Neural crest cell (in vitro differentiated cells): ENCODE results near the gene MRI1. TPM values are rescaled to one million over a fixed set of nuclear protein-coding genes. Genes with fewer than 3 reads are reported as not detected.

Experiments
- DNase-seq: peaks from one replicate; pipeline ENCODE4 v3.0.0; 2021; ENCODE audit warnings: low read depth, mixed read lengths, low spot score
- H3K27ac Mint-ChIP-seq: one replicate; pipeline ENCODE4 v1.8.0; 2021; ENCODE audit warnings: mild to moderate bottlenecking, mixed read lengths; ENCODE audit not compliant: unreplicated experiment
- H3K27me3 Mint-ChIP-seq: 2 replicates; pipeline ENCODE4 v1.8.0; 2021; ENCODE audit warnings: low read depth, mild to moderate bottlenecking, mixed read lengths
- H3K36me3 Mint-ChIP-seq: 2 replicates; pipeline ENCODE4 v1.8.0; 2021; ENCODE audit warnings: low read depth, mild to moderate bottlenecking, mixed read lengths
- H3K4me1 Mint-ChIP-seq: 2 replicates; pipeline ENCODE4 v1.8.0; 2021; ENCODE audit warnings: mixed read lengths
- H3K4me3 Mint-ChIP-seq: one replicate; pipeline ENCODE4 v1.8.0; 2021; ENCODE audit warnings: mild to moderate bottlenecking, mixed read lengths
- H3K9me3 Mint-ChIP-seq: 2 replicates; pipeline ENCODE4 v1.8.0; 2021; ENCODE audit warnings: mixed read lengths
- CTCF ChIP-seq: fragments of 200-600 bp; sonication (generic); conservative IDR thresholded peaks from 2 replicates; pipeline ENCODE4 v1.5.0; 2021; ENCODE audit warnings: antibody characterized with exemption, mild to moderate bottlenecking
- total RNA-seq: library from RNA; stranded (reverse); gene quantifications from 2 replicates; pipeline ENCODE4 v1.2.1, GENCODE V29; 2021

MRI1 gene
- total RNA-seq, 1 donor from 2014 or later, result 24.0 TPM

DNA sequence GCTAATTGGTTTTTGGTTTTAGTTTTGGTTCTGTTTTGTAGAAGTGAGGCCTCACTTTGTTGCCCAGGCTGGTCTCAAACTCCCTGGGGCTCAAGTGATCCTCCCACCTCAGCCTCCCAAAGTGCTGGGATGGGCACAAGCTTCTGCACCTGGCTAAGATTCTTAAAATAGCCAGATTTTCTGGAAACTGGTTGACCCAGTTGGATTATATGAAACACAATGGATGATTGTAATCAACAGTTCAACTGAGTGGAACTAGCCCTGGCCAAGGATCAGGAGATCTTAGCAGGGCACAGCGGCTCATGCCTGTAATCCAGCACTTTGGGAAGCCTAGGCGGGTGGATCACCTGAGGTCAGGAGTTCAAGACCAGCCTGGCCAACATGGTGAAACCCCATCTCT lies 29.6 kb upstream of the MRI1 start:
- H3K9me3 Mint-ChIP-seq, result no peaks in the 10 kb centered on the region
- no peaks in the 10 kb centered on the region for H3K36me3 Mint-ChIP-seq
- H3K27me3 Mint-ChIP-seq, result no peaks in the 10 kb centered on the region
- no peak overlapping the region for H3K27ac Mint-ChIP-seq
- peaks cover 11% of the 10 kb centered on the region for H3K4me1 Mint-ChIP-seq
- TF ChIP-seq CTCF, result no peak
- no peak for DNase-seq
- H3K4me3 Mint-ChIP-seq, result no peak overlapping the region

DNA sequence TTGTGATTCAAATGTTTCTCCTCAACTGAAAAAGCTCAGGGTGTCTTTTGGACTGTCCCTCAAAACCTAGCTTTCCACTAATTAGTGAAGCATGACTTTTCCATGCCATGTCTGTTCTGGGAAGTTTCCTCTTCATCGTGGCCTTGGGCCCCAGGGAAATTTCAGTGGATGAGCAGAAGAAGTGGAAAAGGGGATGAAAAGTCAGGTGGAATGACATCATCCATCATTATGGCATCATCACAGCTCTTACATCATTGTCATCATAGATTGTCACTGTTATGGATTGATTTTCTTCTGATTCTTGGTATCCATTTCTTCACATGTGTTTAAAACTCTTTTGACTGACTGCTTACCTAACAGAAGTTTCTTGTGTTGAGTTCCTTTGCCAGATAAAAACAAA lies 26.2 kb upstream of the MRI1 start:
- no peak for TF ChIP-seq CTCF
- Mint-ChIP-seq H3K4me3 (no peak overlapping the region), H3K4me1 (no peaks in the 10 kb centered on the region), H3K27ac (no peak overlapping the region), H3K9me3 (no peaks in the 10 kb centered on the region), H3K27me3 (no peaks in the 10 kb centered on the region), H3K36me3 (peaks cover 4% of the 10 kb centered on the region)
- DNase-seq, result no peak

GRCh38 chr19:13741893-13742292 lies 22.4 kb upstream of the MRI1 start:
- Mint-ChIP-seq H3K9me3 (peaks cover 1% of the 10 kb centered on the region), H3K4me1 (no peaks in the 10 kb centered on the region), H3K27me3 (no peaks in the 10 kb centered on the region), H3K27ac (peak overlapping the region; percentile 37), H3K36me3 (peaks cover 4% of the 10 kb centered on the region), H3K4me3 (no peak overlapping the region)
- TF ChIP-seq CTCF, result no peak
- no peak for DNase-seq

- TF ChIP-seq CTCF, result no peak
- Mint-ChIP-seq H3K9me3 (peaks cover 3% of the 10 kb centered on the region), H3K36me3 (peaks cover 4% of the 10 kb centered on the region), H3K27me3 (no peaks in the 10 kb centered on the region), H3K4me1 (no peaks in the 10 kb centered on the region), H3K27ac (no peak overlapping the region), H3K4me3 (no peak overlapping the region)
- DNase-seq, result no peak
Measured at GRCh38 chr19:13742756-13743155, 21.6 kb upstream of the MRI1 start.

DNA sequence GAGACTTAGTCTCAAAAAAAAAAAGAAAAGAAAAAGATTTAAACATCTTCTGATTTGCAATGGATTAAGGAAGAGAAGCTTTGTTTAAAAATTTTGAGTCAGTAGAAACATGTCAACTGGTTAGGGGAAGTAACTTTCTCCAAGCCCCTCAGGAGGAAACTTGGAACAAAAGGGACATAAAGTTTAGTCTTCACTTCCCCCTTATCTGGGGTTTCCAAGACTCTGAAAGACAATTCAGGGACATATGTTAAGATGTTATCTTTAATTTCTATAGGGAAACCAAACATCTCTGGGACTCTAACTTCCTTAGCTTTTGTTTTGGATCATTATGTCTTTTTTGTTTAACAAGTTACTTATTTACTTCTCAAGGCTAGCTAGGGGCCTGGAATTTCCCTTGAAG lies 20.1 kb upstream of the MRI1 start:
- Mint-ChIP-seq H3K4me3 (no peak overlapping the region), H3K36me3 (peaks cover 4% of the 10 kb centered on the region), H3K27ac (no peak overlapping the region), H3K9me3 (peaks cover 3% of the 10 kb centered on the region), H3K4me1 (peaks cover 11% of the 10 kb centered on the region), H3K27me3 (no peaks in the 10 kb centered on the region)
- no peak for TF ChIP-seq CTCF
- DNase-seq, result no peak

GRCh38 chr19:13747098-13747453 lies 17.2 kb upstream of the MRI1 start:
- Mint-ChIP-seq H3K27me3 (no peaks in the 10 kb centered on the region), H3K4me3 (peak overlapping the region; percentile 94), H3K27ac (no peak overlapping the region), H3K36me3 (no peaks in the 10 kb centered on the region), H3K9me3 (peaks cover 3% of the 10 kb centered on the region), H3K4me1 (peaks cover 15% of the 10 kb centered on the region)
- TF ChIP-seq CTCF, result no peak
- DNase-seq, result no peak
